GM12878 (cell line): Measurements from ENCODE around the gene MAML3.

Experiments used
- FOXM1 ChIP-seq: IDR thresholded peaks from 2 replicates; pipeline ENCODE4 v1.6.1; 2012; ENCODE audit warnings: low read depth, mild to moderate bottlenecking, inconsistent platforms, low read length, moderate library complexity
- JUND ChIP-seq: IDR thresholded peaks from 2 replicates; pipeline ENCODE4 v1.6.1; 2012; ENCODE audit warnings: low read depth, mild to moderate bottlenecking, low read length, improper control_type of control experiment, moderate library complexity
- NRF1 ChIP-seq: conservative IDR thresholded peaks from 2 replicates; pipeline ENCODE4 v1.6.1; 2011; ENCODE audit warnings: mild to moderate bottlenecking, low read depth, low read length, improper control_type of control experiment
- PAX5 ChIP-seq: IDR thresholded peaks from 2 replicates; pipeline ENCODE4 v1.6.1; 2011; ENCODE audit warnings: low read depth, low read length, borderline replicate concordance
- PAX8 ChIP-seq: fragments of 450-650 bp; IDR thresholded peaks from 2 replicates; pipeline ENCODE4 v1.6.1; 2017; ENCODE audit warnings: mild to moderate bottlenecking, moderate library complexity
- TF ChIP-seq, protein P1 (sequence below), 3 experiments: IDR thresholded peaks in 2 of 3; conservative IDR thresholded peaks in 1 of 3; 2 replicates each; pipeline ENCODE4 v1.5.1; 2011; ENCODE audit warnings: low read depth in 3 of 3, low read length in 3 of 3, mild to moderate bottlenecking in 3 of 3, control low read depth in 2 of 3, moderate library complexity in 2 of 3, inconsistent platforms in 1 of 3, mixed read lengths in 1 of 3; ENCODE audit not compliant: control insufficient read depth in 2 of 3, insufficient read depth in 1 of 3; ENCODE audit errors: extremely low read depth in 1 of 3

DNA sequence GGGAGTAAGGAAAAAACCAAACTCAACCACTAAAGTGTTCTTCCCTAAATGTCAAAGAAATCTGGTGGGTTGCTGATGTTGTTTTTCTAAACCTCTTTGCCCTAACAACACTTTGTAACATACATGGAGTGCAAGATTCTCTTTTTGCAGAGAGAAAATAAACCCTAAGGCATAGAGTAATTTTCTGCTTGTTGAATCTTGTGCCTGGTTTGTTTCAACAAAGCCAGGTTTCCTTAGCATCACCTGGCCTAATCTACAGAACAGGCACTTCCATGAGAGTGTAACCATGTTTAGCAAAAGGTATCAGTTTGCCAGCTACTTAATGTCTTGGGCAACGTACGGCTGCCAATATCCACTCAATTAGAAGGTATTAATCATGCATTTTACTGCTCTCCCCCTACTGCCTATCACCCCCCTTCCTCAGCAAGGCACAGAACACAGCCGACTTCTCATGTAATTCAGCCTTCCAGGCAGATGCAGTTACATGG lies 219.2 kb downstream of the MAML3 start:
- TF ChIP-seq PAX5 (no peak), PAX8 (no peak), FOXM1 (no peak), NRF1 (no peak), JUND (no peak)
- TF ChIP-seq, protein P1, sequence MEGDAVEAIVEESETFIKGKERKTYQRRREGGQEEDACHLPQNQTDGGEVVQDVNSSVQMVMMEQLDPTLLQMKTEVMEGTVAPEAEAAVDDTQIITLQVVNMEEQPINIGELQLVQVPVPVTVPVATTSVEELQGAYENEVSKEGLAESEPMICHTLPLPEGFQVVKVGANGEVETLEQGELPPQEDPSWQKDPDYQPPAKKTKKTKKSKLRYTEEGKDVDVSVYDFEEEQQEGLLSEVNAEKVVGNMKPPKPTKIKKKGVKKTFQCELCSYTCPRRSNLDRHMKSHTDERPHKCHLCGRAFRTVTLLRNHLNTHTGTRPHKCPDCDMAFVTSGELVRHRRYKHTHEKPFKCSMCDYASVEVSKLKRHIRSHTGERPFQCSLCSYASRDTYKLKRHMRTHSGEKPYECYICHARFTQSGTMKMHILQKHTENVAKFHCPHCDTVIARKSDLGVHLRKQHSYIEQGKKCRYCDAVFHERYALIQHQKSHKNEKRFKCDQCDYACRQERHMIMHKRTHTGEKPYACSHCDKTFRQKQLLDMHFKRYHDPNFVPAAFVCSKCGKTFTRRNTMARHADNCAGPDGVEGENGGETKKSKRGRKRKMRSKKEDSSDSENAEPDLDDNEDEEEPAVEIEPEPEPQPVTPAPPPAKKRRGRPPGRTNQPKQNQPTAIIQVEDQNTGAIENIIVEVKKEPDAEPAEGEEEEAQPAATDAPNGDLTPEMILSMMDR (IDR thresholded peaks at IDR 0.05 in 2 of 3, conservative IDR thresholded peaks at IDR 0.05 in 1 of 3; ENCODE audit: control insufficient read depth in 2 of 3, extremely low read depth in 1 of 3, insufficient read depth in 1 of 3, low read depth in 3 of 3, low read length in 3 of 3), result no peak
